ENCODE data around the gene DYNLT2. TPM values are rescaled to one million over a fixed set of nuclear protein-coding genes. Genes with fewer than 3 reads are reported as not detected.
A peak's percentile ranks its signal among the peaks of the same experiment; 100 is the strongest.

DYNLT2 gene
- total and polyA plus RNA-seq, 2 of the 13 experiments (the other 11 are each of a cell fraction or from before 2014, with no cell fraction given) = 2.1 to 4.3 TPM

GRCh38 chr6:169701954-169702839, 49.2 kb downstream of the DYNLT2 start, which contains the start of the genes C6orf120 and WDR27 (continued):
- TF ChIP-seq CCDC6 (CRISPR knock-in tag; IDR thresholded peaks at IDR 0.05) (0 out of 2 replicates have a peak, but pooled peaks have one; percentile 36), ESRRA (CRISPR knock-in tag; IDR thresholded peaks at IDR 0.05; ENCODE audit: low read depth) (peak; percentile 3; the same call in 1 of the 2 replicates), ZNF891 (CRISPR knock-in tag; IDR thresholded peaks at IDR 0.05) (peak; percentile 76; the same call in 1 of the 2 replicates), ZSCAN29 (CRISPR knock-in tag; conservative IDR thresholded peaks at IDR 0.05) (peak; percentile 75), CENPBD1 (CRISPR knock-in tag; IDR thresholded peaks at IDR 0.05; ENCODE audit: borderline replicate concordance, low read depth) (no peak), TBX2 (CRISPR knock-in tag; IDR thresholded peaks at IDR 0.05; ENCODE audit: borderline replicate concordance) (peak; percentile 84; the same call in 1 of the 2 replicates), NCOA1 (CRISPR knock-in tag; IDR thresholded peaks at IDR 0.05) (peak; percentile 84), ZNF30 (CRISPR knock-in tag; IDR thresholded peaks at IDR 0.05) (peak; percentile 98), NR2F2 (IDR thresholded peaks at IDR 0.05; ENCODE audit: borderline replicate concordance, low read depth) (0 out of 2 replicates have a peak, but pooled peaks have one; percentile 9), TCF7L2 (IDR thresholded peaks at IDR 0.05; ENCODE audit: low read depth, low read length) (no peak), HOXD1 (CRISPR knock-in tag; IDR thresholded peaks at IDR 0.05) (peak; percentile 83), MAZ (IDR thresholded peaks at IDR 0.05; ENCODE audit: borderline replicate concordance, low read depth, low read length) (peak; percentile 83), MAZ (CRISPR knock-in tag; IDR thresholded peaks at IDR 0.05; ENCODE audit: low read depth) (peak; percentile 95), MED13 (CRISPR knock-in tag; IDR thresholded peaks at IDR 0.05) (peak; percentile 76; the same call in 1 of the 2 replicates), PRMT3 (CRISPR knock-in tag; IDR thresholded peaks at IDR 0.05; ENCODE audit: borderline replicate concordance, low read depth) (peak; percentile 67; the same call in 1 of the 2 replicates), ZNF546 (CRISPR knock-in tag; conservative IDR thresholded peaks at IDR 0.05) (peak; percentile 99), TP53 (CRISPR knock-in tag; conservative IDR thresholded peaks at IDR 0.05) (0 out of 2 replicates have a peak, but pooled peaks have one; percentile 25), ZNF766 (CRISPR knock-in tag; IDR thresholded peaks at IDR 0.05; ENCODE audit: borderline replicate concordance) (no peak; the same call in 1 of the 2 replicates), KLF6 (CRISPR knock-in tag; IDR thresholded peaks at IDR 0.05) (peak; percentile 72), ZBTB4 (CRISPR knock-in tag; IDR thresholded peaks at IDR 0.05; ENCODE audit: borderline replicate concordance) (peak; percentile 27; the same call in 1 of the 2 replicates), PCBP2 (optimal IDR thresholded peaks at IDR 0.05; ENCODE audit: low read depth, low read length, poor library complexity, severe bottlenecking) (no peak), ZNF280D (CRISPR knock-in tag; IDR thresholded peaks at IDR 0.05) (peak; percentile 67), GATAD2A (CRISPR knock-in tag; IDR thresholded peaks at IDR 0.05) (peak; percentile 81), FOXK2 (IDR thresholded peaks at IDR 0.05) (no peak)

Data from HepG2 (cell line).